ENCODE results near the gene LIPT2. TPM values are rescaled to one million over a fixed set of nuclear protein-coding genes. Genes with fewer than 3 reads are reported as not detected.

The LIPT2 gene
- total RNA-seq, 2 experiments from 2014 or later, result 10.7 to 10.9 TPM

DNA sequence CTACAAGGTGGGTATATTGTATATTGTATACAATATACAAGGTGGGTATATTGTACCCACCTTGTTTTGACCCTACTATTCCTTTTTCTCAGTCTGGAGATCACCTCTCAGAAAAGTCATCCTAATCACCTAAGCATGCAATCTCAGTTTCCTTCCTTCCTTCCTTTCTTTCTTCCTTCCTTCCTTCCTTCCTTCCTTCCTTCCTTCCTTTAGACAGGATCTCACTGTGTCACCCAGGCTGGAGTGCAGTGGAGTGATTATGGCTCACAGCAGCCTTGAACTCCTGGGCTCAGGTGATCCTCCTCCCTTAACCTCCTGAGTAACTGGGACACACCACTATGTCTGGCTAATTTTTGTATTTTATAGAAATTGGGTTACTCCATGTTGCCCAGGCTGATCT, 25.0 kb downstream of the LIPT2 start:
- intact Hi-C loops (cut with DNase I, micrococcal nuclease), result no loop called here
- ChIA-PET CTCF (no interaction called here), POLR2A (interaction anchor here (1.0 kb wide), 1 partner anchor 25 kb away, joined by 4 read pairs; the partner anchor contains the start of gene LIPT2)
- H3K4me3 Mint-ChIP-seq, result no peak overlapping the region
- TF ChIP-seq, protein P1, sequence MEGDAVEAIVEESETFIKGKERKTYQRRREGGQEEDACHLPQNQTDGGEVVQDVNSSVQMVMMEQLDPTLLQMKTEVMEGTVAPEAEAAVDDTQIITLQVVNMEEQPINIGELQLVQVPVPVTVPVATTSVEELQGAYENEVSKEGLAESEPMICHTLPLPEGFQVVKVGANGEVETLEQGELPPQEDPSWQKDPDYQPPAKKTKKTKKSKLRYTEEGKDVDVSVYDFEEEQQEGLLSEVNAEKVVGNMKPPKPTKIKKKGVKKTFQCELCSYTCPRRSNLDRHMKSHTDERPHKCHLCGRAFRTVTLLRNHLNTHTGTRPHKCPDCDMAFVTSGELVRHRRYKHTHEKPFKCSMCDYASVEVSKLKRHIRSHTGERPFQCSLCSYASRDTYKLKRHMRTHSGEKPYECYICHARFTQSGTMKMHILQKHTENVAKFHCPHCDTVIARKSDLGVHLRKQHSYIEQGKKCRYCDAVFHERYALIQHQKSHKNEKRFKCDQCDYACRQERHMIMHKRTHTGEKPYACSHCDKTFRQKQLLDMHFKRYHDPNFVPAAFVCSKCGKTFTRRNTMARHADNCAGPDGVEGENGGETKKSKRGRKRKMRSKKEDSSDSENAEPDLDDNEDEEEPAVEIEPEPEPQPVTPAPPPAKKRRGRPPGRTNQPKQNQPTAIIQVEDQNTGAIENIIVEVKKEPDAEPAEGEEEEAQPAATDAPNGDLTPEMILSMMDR (IDR thresholded peaks at IDR 0.05), result no peak
- H3K27me3 Mint-ChIP-seq, result peaks cover 48% of the 10 kb centered on the region
- Histone ChIP-seq H3K36me3 (ENCODE audit: insufficient read depth, low read length) (no peaks in the 10 kb centered on the region), H3K4me1 (ENCODE audit: insufficient read depth, low read length) (peaks cover 6% of the 10 kb centered on the region), H3K4me3 (ENCODE audit: low read length) (no peak overlapping the region), H3K9me3 (ENCODE audit: control insufficient read depth in 1 of 2, insufficient read depth in 1 of 2, low read length in 2 of 2) (no peaks in the 10 kb centered on the region), H3K27ac (ENCODE audit: low read depth in 1 of 2, low read length in 2 of 2) (no peak overlapping the region), H3K27me3 (ENCODE audit: control insufficient read depth in 1 of 2, insufficient read depth in 2 of 2, low read length in 2 of 2) (peaks cover 13 to 33% of the 10 kb centered on the region in 2 experiments)
- no peaks in the 10 kb centered on the region for H3K9me3 Mint-ChIP-seq
- ATAC-seq (ENCODE audit: poor library complexity) (no peak), DNase-seq (no peak)
- no peak overlapping the region for H3K27ac Mint-ChIP-seq
- no peaks in the 10 kb centered on the region for H3K4me1 Mint-ChIP-seq (ENCODE audit: low read depth)
- no peaks in the 10 kb centered on the region for H3K36me3 Mint-ChIP-seq (ENCODE audit: low read depth)

DNA sequence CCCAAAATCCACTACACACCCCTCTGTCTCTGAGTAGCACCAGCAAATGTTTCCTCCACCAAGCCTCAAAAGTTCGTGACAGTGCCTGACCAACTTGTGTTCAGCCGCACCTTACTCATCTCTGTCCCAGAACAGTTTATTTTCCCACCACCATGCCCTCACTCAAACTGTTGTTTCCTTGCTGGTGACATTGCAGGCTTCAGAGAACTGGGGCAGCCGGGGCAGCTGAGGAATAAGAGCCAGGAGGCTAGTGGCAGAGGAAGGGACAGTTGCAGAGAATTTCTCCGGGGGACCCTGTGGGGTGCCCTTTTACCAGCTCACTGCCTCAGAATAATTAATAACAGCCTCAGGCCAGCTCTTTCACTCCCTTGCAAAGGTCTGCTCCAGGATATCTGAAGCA, 25.5 kb downstream of the LIPT2 start:
- H3K27ac ChIP-seq (ENCODE audit: low read depth in 1 of 2, low read length in 2 of 2), result no peak overlapping the region
- POLR2A ChIA-PET, result no interaction called here
- Mint-ChIP-seq H3K4me3 (no peak overlapping the region), H3K9me3 (no peaks in the 10 kb centered on the region), H3K27ac (no peak overlapping the region), H3K27me3 (peaks cover 48% of the 10 kb centered on the region), H3K4me1 (ENCODE audit: low read depth) (no peaks in the 10 kb centered on the region), H3K36me3 (ENCODE audit: low read depth) (no peaks in the 10 kb centered on the region)
- H3K4me1 ChIP-seq (ENCODE audit: insufficient read depth, low read length), result peaks cover 6% of the 10 kb centered on the region
- H3K9me3 ChIP-seq (ENCODE audit: control insufficient read depth in 1 of 2, insufficient read depth in 1 of 2, low read length in 2 of 2), result no peaks in the 10 kb centered on the region
- TF ChIP-seq, protein P1 (IDR thresholded peaks at IDR 0.05), result no peak
- no peak for ATAC-seq (ENCODE audit: poor library complexity)
- H3K27me3 ChIP-seq (ENCODE audit: control insufficient read depth in 1 of 2, insufficient read depth in 2 of 2, low read length in 2 of 2), result peaks cover 13 to 33% of the 10 kb centered on the region in 2 experiments
- H3K36me3 ChIP-seq (ENCODE audit: insufficient read depth, low read length), result no peaks in the 10 kb centered on the region
- no peak overlapping the region for H3K4me3 ChIP-seq (ENCODE audit: low read length)
- DNase-seq, result no peak
- intact Hi-C loops (cut with DNase I, micrococcal nuclease), result no loop called here
- CTCF ChIA-PET, result no interaction called here

DNA sequence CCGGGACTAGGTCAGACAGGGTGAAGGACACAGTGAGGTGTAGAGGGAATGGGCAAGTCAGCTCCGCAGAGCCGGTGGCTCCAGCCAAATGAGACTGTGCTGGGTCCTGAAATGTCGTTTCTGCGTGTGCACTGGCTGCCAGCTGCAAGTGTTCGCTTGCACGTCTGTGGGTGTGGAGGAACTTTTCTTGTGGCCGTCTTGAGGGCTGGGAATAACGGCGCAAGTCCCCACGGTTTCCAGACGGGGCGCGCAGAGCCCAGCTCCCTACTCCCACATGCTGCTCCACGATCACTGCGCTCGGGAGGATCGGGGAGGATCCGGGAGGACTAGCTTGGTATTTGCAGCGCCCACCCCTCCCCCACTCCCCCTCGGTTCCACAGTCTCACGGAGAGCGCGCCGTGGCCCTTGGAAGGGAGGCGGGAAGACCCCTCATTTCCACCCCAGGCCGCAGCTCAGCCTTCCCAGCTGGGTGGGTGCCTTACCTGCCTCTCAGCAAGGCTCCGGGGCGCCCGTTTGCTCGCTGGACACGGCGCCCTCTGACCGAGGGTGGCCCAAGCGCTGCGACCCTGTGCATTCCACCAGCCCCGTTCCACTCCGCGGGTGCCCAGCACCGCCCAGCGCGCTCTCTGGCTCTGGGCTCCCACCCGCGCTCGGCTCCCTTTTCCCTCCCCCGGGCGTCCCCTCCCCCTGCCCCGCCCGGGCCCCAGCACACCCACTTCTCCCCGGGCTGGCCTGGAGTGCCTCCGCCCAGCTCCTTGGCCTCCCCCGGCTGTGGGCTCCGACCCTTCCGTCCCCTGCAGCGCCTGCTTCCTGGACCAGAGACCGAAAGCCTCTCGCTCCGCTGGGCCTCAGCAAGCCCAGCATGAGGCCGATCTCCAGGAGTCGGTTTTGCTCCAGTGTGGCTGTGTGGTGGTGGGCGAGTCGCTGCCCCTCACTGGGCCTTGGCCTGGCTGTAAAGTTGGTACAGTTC, 26.3 kb downstream of the LIPT2 start, which contains the start of gene KCNE3:
TSS of gene KCNE3 (minus strand) at position 634 of the 970 bp plus-strand sequence. CDS start 9,986 bp downstream, outside the sequence.
- Histone ChIP-seq H3K27ac (ENCODE audit: low read depth in 1 of 2, low read length in 2 of 2) (no peak within 1 kb of the TSS), H3K9me3 (ENCODE audit: control insufficient read depth in 1 of 2, insufficient read depth in 1 of 2, low read length in 2 of 2) (no peaks in the 10 kb centered on the region), H3K4me1 (ENCODE audit: insufficient read depth, low read length) (peaks cover 6% of the 10 kb centered on the region), H3K36me3 (ENCODE audit: insufficient read depth, low read length) (no peaks in the 10 kb centered on the region), H3K4me3 (ENCODE audit: low read length) (peak within 1 kb of the TSS; percentile 24), H3K27me3 (ENCODE audit: control insufficient read depth in 1 of 2, insufficient read depth in 2 of 2, low read length in 2 of 2) (peaks cover 14 to 33% of the 10 kb centered on the region in 2 experiments)
- Mint-ChIP-seq H3K4me3 (no peak within 1 kb of the TSS), H3K27ac (no peak within 1 kb of the TSS), H3K4me1 (ENCODE audit: low read depth) (no peaks in the 10 kb centered on the region), H3K36me3 (ENCODE audit: low read depth) (no peaks in the 10 kb centered on the region), H3K27me3 (peaks cover 48% of the 10 kb centered on the region), H3K9me3 (no peaks in the 10 kb centered on the region)
- TF ChIP-seq, protein P1 (IDR thresholded peaks at IDR 0.05), result no peak
- ATAC-seq (ENCODE audit: poor library complexity) (no peak), DNase-seq (no peak)
- intact Hi-C loops (cut with DNase I, micrococcal nuclease), result no loop called here
- POLR2A ChIA-PET, result no interaction called here
- CTCF ChIA-PET, result no interaction called here
